ENCODE measurements around the gene MCCD1. TPM values are rescaled to one million over a fixed set of nuclear protein-coding genes. Genes with fewer than 3 reads are reported as not detected.
"Not testable (repeated sequence)": the region's sequence is repeated elsewhere in the genome, so short reads cannot be mapped to it uniquely, and the experiment has no call there.

MCCD1 gene
- total RNA-seq, 4 donors from 2014 or later = not detected

- H3K27me3 ChIP-seq = peaks cover 10% of the 10 kb centered on the region
- DNase-seq (ENCODE audit: low spot score in 2 of 2) = no peak
- H3K4me1 ChIP-seq = peaks cover 37% of the 10 kb centered on the region
- no peaks in the 10 kb centered on the region for H3K9me3 ChIP-seq
- no peaks in the 10 kb centered on the region for H3K36me3 ChIP-seq
- no peak overlapping the region for H3K27ac ChIP-seq
- TF ChIP-seq EP300 (IDR thresholded peaks at IDR 0.05) = no peak
- TF ChIP-seq, protein P1, sequence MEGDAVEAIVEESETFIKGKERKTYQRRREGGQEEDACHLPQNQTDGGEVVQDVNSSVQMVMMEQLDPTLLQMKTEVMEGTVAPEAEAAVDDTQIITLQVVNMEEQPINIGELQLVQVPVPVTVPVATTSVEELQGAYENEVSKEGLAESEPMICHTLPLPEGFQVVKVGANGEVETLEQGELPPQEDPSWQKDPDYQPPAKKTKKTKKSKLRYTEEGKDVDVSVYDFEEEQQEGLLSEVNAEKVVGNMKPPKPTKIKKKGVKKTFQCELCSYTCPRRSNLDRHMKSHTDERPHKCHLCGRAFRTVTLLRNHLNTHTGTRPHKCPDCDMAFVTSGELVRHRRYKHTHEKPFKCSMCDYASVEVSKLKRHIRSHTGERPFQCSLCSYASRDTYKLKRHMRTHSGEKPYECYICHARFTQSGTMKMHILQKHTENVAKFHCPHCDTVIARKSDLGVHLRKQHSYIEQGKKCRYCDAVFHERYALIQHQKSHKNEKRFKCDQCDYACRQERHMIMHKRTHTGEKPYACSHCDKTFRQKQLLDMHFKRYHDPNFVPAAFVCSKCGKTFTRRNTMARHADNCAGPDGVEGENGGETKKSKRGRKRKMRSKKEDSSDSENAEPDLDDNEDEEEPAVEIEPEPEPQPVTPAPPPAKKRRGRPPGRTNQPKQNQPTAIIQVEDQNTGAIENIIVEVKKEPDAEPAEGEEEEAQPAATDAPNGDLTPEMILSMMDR (IDR thresholded peaks at IDR 0.05) = no peak
- no peak for TF ChIP-seq POLR2AphosphoS5 (IDR thresholded peaks at IDR 0.05)
- WGBS = 47% methylated on average over 2 of the region's 2 CpGs
- H3K4me3 ChIP-seq = no peak overlapping the region
Observed at GRCh38 chr6:31495580-31495979, 33.2 kb upstream of the MCCD1 start.

GRCh38 chr6:31496826-31497225, 31.9 kb upstream of the MCCD1 start:
- H3K4me3 ChIP-seq; H3K27ac ChIP-seq; H3K9me3 ChIP-seq; DNase-seq (ENCODE audit: low spot score in 2 of 2); H3K36me3 ChIP-seq: not testable (repeated sequence)
- H3K27me3 ChIP-seq = peaks cover 10% of the 10 kb centered on the region
- H3K4me1 ChIP-seq = peaks cover 34% of the 10 kb centered on the region
- WGBS = 55% methylated on average over 4 of the region's 4 CpGs

GRCh38 chr6:31497531-31498476, 31.0 kb upstream of the MCCD1 start, which contains the start of gene MICB:
TSS of gene MICB (plus strand) at chr6:31498145. CDS start at chr6:31498194, 49 bp downstream.
- H3K9me3 ChIP-seq = no peaks in the 10 kb centered on the region
- no peaks in the 10 kb centered on the region for H3K36me3 ChIP-seq
- H3K27ac ChIP-seq = peak within 1 kb of the TSS; percentile 18
- under 1% methylated on average over 49 of the region's 64 CpGs for WGBS
- peak; percentile 85 to 88 for DNase-seq (ENCODE audit: low spot score in 2 of 2)
- H3K4me3 ChIP-seq = peak within 1 kb of the TSS; percentile 68
- H3K27me3 ChIP-seq = peaks cover 10% of the 10 kb centered on the region
- peaks cover 32% of the 10 kb centered on the region for H3K4me1 ChIP-seq
- TF ChIP-seq POLR2AphosphoS5 (IDR thresholded peaks at IDR 0.05) = no peak
- TF ChIP-seq, protein P1 (IDR thresholded peaks at IDR 0.05) = no peak
- no peak for TF ChIP-seq POLR2A (IDR thresholded peaks at IDR 0.05)
- no peak for TF ChIP-seq EP300 (IDR thresholded peaks at IDR 0.05)

GRCh38 chr6:31498748-31499147, 30.0 kb upstream of the MCCD1 start:
- Histone ChIP-seq H3K4me3 (peak overlapping the region; percentile 68), H3K4me1 (peaks cover 29% of the 10 kb centered on the region), H3K27ac (no peak overlapping the region), H3K9me3 (no peaks in the 10 kb centered on the region), H3K27me3 (peaks cover 10% of the 10 kb centered on the region), H3K36me3 (no peaks in the 10 kb centered on the region)
- TF ChIP-seq EP300 (IDR thresholded peaks at IDR 0.05) (no peak), POLR2A (IDR thresholded peaks at IDR 0.05) (no peak), POLR2AphosphoS5 (IDR thresholded peaks at IDR 0.05) (no peak)
- TF ChIP-seq, protein P1 (IDR thresholded peaks at IDR 0.05) = no peak
- WGBS = 29% methylated on average over 21 of the region's 21 CpGs
- DNase-seq (ENCODE audit: low spot score in 2 of 2) = no peak

- Histone ChIP-seq H3K4me1 (peaks cover 27% of the 10 kb centered on the region), H3K27me3 (peaks cover 10% of the 10 kb centered on the region)
- 83% methylated on average over 2 of the region's 2 CpGs for WGBS
- not testable (repeated sequence) for H3K27ac ChIP-seq; H3K36me3 ChIP-seq; H3K9me3 ChIP-seq; DNase-seq (ENCODE audit: low spot score in 2 of 2); H3K4me3 ChIP-seq
Observed at GRCh38 chr6:31499648-31500047, 29.1 kb upstream of the MCCD1 start.

- H3K27me3 ChIP-seq = peaks cover 10% of the 10 kb centered on the region
- no peak overlapping the region for H3K27ac ChIP-seq
- no peak for TF ChIP-seq POLR2A (IDR thresholded peaks at IDR 0.05)
- TF ChIP-seq, protein P1 (IDR thresholded peaks at IDR 0.05) = no peak
- TF ChIP-seq POLR2AphosphoS5 (IDR thresholded peaks at IDR 0.05) = no peak
- no peak for TF ChIP-seq EP300 (IDR thresholded peaks at IDR 0.05)
- no peak for DNase-seq (ENCODE audit: low spot score in 2 of 2)
- H3K4me3 ChIP-seq = no peak overlapping the region
- H3K9me3 ChIP-seq = no peaks in the 10 kb centered on the region
- H3K36me3 ChIP-seq = no peaks in the 10 kb centered on the region
- peaks cover 15% of the 10 kb centered on the region for H3K4me1 ChIP-seq
Observed at GRCh38 chr6:31502586-31502985, 26.2 kb upstream of the MCCD1 start.

DNA sequence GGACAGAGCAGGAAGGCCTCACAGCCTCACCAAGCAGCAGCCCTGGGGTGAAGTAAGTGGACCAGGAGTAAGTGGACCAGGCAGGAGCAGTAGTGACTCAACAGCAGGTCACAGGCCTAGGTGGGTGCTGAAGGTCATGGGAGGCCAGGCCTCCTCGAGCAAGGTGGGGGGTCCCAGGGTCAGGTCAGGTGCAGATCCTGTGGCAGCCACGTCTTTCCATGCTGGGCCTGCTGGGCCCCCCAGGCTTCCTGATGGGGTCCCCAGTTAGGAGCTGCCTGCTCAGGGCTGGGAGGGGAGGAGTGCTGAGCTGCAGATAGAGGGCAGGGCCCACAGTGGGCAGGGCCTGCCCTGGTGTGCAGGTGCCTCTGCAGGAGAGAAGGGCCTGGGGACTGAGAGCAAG, 19.7 kb upstream of the MCCD1 start:
- not testable (repeated sequence) for H3K27ac ChIP-seq; H3K4me1 ChIP-seq; H3K27me3 ChIP-seq; H3K4me3 ChIP-seq; DNase-seq (ENCODE audit: low spot score in 2 of 2); H3K9me3 ChIP-seq; H3K36me3 ChIP-seq
- WGBS = 44% methylated on average over 2 of the region's 2 CpGs

Measured in suprapubic skin (tissue), 4 donors.